GM18520 (cell line): ENCODE results near the gene TRAPPC12.
"Not testable (repeated sequence)": the region's sequence is repeated elsewhere in the genome, so short reads cannot be mapped to it uniquely, and the experiment has no call there.

Experiments
- ATAC-seq: cut with Tn5 transposase; IDR thresholded peaks from one replicate; pipeline ENCODE4 v1.9.1; 2021; ENCODE audit not compliant: unreplicated experiment

Gene TRAPPC12

DNA sequence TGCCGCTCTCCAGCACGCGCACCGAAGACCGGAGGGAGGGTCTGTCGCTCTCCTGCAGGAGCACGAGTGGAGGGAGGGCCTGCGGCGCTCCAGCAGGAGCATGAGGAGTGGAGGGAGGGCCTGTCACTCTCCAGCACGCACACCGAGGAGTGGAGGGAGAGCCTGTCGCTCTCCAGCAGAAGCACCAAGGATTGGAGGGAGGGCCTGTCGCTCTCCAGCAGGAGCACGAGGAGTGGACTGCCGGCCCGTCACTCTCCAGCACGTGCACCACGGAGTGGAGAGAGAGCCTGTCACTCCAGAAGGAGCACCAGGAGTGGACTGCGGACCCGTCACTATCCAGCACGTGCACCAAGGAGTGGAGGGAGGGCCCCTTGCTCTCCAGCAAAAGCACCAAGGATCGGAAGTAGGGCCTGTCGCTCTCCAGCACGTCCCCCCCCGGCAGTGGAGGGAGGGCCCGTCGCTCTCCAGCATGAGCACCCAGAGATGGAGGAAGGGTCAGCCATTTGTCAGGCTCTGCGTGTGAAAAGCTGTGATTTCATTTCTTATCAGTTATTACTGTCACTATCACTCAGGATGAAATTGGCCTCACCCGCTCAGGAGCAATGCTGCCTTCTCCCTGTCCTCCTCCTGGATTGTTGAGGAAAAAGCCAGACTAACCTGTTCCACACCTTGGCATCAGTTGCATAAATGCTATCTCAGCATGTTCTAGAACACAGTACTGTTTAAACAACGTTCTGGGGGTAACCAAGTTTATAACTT, 103.9 kb downstream of the TRAPPC12 start:
- ATAC-seq = no peak

DNA sequence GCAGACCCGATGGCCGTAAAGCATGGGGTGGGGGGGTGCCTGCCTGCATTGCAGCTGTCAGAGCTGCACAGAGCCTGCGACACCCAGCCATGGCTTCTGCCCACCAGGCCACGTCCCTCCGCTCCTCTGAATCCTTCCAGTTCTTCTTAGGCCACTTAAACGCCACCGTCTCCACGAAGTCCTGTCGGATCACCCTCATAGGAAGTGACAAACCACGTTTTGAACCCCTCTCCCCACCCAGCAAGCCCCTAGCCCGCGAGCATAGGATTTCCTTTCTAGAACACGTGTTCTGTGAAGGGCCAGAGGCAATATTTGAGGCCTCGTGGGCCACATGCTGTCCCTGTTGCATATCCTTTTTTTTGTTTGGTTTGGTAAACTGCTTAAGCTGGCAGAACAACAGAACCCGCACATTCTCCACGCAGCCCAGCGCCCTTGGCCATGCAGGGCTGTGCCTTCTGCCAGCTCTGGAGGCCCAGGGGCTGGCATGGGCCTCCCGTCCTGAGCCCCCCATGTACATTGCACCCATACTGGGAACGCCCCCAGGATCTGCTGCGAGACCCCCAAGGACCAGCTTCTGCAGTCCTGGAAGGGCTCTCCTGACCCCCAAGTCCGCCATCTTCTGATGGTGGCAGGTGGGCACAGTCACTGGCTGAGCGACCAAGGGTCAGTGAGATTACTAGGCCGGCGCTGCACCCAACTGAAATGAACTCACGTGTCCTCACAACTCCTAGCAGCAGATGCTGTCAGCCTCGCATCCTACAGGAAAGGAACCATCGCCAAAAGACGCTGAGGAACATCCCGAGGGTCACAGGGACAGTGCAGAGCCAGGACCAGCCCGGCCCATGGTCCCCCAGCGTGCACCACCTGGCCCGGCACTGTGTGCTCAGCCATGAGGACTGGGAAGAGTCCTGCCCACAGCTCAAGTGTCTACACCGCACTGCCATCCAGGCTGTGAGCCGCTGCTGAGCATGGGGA, 104.8 kb downstream of the TRAPPC12 start:
- no peak for ATAC-seq

DNA sequence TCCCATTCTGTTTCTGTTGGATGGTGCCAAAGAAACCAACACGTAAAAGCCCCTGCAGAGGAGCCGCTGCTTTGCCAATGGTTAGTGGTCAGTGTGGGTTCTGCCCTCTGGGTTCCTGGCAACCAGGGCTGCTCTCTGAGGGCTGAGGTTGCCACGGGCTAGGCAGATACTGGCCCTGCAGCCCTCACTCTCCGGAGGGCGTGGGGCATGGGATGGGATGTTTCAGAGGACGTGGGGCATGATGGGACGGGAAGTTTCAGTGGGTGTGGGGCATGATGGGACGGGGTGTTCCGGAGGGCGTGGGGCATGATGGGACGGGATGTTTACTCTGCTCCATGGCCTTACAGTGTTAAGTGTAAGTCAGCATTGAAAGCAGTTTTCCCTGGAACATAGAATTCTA, 105.7 kb downstream of the TRAPPC12 start:
- ATAC-seq = no peak

DNA sequence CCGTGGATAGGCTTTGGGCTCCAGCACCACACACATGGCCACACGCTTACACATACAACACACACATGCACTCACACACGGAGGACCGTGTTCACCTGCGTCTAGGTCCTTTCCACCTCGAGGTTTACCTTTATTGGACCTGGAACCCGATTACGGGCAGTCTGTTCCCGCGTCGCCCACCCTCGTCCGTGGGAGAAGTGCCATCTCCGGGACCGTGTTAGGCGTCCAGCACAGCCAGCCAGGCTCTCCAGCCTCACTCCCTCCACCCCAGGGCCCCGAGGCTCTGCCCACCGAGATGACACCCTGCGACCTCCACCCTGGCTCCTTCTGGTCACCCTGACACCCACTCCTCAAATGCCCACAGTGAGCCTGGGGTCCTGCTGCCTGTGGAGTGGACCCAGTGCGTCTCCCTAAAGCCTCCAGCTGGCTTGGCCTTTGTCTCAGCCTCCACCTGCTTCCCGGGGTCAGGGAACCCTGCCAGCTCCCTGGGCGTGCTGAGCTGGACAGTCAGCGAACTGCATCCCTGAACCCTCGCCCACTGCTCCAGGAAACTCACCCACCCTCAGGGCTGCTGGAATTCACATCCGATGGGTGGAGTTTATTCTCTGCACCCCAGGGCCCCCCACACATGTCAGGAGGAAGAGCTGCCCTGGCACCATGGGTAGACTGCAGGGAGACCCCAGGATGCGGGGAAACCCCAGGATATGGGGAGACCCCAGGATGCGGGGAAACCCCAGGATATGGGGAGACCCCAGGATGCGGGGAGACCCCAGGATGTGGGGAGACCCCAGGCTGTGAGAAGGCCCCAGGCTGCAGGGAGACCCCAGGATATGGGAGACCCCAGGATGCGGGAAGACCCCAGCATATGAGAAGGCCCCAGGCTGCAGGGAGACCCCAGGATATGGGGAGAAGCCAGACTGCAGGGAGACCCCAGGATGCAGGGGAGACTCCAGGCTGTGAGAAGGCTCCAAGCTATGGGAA, 106.8 kb downstream of the TRAPPC12 start:
- ATAC-seq = no peak

DNA sequence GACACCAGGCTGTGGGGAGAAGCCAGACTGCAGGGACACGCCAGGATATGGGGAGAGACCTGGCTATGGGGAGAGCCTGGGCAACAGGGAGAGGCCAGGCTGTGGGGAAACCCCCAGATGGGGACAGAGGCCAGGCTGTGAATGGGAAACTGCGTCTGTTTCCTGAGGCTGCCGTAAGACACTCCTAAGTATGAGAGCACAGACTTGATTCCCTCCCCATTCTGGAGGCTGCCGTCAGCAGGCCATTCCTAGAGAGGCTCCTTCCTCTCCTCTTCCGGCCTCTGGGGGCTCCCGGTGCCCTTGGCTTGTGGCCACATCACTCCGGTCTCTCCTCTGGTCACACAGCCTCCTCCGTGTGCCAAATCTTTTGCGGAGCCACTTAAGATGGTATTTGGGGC, 107.5 kb downstream of the TRAPPC12 start:
- ATAC-seq = no peak

DNA sequence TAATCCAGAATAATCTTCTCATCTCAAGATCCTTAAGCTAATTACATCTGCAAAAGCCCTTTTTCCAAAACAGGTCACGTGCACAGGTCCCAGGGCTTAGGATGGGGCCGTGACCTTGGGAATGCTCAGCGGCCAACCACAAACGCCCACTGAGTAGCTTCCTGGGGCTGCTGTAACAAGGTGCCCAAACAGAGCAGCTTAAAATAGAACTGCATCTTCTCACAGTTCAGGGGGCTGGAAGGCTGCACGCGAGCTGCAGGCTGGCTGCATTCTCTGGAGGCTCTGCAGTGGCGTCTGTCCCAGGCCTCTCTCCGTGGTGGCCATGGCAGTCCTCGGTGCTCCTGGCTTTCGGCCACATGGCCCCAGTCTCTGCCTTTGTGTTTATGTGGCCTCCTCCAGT, 107.9 kb downstream of the TRAPPC12 start:
- ATAC-seq = no peak

DNA sequence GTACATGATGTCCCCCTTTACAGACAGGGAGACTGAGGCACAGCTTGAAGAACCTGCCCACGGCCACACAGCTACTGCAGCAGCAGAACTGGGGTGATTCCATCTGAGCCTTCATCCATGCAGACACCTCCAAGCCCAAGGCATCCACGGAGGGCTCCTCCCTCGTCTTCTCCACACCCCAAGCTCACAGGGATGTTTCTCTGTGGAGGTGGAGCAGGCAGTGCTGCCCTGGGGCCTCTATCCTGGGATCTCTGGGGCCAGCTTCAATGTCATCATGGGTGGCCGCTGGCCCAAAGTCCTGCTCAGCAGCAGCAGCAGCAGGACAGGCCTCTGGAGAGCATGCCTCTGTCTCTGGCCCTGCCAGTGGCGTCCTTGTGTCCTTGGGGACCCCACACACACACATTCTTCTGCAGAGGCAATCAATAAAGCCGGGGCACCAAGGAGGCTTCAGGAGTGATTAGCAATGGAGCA, 108.6 kb downstream of the TRAPPC12 start:
- no peak for ATAC-seq

DNA sequence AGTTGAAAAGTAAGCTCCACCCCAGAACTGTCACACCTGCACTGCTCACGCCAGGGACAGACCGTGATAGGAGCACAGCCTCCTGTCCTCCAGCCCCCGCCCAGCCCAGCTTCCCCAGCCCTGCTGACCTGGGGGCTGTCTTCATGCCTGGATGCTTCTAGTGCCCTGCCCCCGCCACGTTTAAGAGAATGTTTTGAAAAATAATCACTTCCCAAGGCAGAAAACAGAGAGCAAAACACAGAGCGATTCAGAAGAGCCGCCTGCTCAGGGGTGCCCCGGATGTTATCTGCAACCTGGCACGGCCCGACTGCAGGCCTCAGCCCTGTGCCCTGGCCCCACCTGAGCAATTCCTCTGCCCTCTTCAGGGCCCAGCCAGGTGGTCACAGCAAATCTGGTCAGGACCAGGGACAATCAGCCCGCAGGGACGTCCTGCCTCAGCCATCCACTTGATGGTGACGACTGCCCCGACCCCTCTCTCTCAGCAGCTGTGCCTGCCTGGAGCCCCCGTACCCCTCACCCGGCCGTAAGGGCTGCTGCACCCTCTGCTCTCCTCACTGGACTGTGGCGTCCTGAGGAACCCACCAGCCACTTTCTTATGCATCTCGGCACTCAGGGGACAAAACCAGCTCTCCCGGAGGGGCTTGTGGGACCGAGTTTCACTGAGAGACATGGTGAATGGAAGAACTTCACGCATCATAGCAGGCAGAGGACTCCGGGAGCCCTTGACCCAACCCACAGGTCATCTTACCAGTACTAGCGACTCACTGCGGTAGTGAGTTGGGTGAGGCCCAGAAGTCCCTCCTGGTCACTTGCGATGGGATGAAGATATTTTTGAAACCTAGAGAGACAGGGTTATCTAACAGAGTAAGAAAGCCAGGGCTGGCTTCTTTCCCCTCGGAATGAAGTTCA, 109.6 kb downstream of the TRAPPC12 start:
- no peak for ATAC-seq

DNA sequence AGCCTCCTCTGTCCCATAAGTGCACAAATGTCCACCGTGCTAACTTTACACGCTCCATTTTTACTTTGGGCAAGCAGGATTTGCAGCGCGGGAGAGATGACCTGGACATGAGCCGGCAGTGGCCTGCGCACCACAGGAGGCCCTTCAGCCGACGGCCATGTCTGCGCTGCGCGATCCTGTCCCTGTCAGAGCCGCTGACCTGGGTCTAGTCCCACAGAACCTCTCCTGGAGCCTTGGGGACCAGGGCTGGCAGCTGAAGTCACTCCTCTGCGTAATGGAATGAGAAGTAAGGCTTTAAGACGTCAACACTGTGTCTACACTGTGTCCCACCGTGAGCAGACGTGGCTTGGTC, 110.2 kb downstream of the TRAPPC12 start:
- no peak for ATAC-seq

DNA sequence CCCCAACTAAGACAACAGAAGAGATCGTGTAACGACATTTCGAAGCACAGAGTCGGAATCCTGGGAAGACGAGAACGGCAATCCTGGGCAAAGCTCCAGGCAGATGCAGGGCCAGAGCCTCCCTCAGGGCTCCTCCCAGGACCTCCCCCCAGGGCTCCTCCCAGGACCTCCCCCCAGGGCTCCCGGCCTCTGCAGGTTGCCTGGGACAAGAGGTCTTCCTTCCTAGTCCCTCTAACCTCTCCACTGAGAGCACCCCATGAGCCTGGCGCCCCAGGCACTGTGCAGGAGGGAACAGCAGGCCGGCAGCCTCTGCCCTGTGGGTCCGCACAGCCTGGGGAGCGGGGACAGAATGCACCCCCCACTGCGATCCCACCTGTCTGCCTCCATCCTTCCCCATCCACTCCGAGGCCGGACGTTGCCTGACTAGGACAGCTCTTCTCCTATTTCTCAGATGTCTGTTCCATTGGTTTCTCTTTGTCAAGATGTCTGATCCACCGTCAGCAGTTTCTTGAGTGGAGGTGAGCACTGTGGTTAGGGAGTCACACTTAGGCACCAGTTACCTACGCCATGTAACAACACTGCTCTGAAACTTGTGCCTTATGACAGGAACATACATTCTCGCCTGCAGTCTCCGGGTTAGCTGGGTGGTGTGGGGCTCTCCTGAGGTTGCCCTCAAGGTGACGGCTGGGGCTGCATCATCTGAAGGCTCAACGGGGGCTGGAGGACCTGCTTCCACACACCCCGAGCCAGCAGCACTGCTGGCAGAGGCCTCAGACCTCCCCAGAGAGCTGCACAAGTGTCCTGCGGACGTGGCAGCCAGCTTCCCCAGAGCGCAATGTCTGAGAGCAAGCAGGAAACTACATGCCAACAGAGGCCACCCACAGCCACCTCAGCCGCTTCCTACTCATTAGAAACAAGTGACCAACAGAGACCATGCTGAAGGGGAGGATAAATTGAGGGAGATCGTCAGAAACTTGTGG, 111.0 kb downstream of the TRAPPC12 start:
- ATAC-seq = no peak

DNA sequence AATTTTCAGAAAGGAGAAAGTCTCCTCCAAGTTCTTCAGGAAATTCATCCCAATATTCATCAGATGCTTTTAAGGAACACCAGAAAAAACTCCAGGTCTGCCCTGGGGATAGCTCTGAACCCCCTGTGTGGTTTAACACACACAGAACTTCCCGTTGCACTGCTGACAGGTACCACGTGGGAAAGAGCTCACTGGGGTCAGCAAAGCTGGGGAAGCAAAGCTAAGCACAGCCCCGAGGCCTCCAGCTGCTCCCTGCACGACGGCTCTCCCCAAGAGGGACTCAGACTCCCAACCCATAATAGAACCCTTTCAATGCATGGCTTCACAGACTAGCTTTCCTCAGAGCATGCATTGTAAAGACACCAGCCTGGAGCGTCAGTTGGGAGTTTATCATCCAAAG, 111.8 kb downstream of the TRAPPC12 start:
- no peak for ATAC-seq

DNA sequence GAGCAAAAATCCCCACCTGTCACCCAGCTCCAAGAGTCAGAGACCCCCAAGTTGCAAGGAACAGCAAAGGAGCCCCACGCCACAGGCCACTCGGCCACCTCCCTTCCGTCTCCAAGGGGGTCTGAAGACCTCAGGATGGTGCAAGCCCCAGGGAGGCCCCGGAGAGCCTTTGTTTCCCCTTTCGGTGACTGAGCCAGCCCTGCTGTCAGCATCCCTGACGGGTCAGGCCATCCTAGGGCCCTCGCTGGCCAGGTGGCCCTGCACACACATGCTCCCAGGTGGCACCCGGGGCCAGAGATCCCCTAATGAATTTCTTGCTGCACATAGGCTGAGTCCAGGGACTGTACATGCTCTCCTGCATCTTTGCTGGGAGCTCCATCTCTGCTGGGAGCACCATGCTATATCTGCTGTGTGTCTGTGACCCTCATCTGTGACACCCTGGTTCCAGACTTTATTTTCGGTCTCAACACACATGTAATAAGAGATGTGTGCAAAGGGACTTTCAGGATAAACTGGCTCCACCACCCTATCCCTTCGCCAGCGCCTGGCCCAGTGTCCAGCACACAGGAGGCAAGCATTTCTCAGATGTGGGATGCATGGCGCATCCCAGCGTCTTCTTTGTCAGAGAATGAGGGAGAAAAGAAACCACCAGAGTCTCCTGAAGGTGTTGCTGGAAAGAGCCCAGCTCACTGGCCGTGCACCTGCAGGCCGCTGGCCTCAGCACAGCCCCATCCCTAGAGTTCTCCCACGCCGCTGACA, 112.4 kb downstream of the TRAPPC12 start:
- no peak for ATAC-seq

DNA sequence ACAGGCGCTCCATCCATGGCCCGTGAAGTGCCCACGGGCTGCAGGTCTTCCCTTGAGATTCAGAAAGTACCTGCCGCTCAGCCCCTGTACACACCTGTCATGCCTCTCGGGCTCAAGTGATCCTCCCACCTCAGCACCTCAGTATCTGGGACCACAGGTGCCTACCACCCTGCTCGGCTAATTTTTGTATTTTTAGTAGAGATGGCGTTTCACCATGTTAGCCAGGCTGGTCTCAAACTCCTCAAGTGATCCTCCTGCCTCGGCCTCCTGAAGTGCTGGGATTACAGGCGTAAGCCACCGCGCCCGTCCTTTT, 112.9 kb downstream of the TRAPPC12 start:
- not testable (repeated sequence) for ATAC-seq

DNA sequence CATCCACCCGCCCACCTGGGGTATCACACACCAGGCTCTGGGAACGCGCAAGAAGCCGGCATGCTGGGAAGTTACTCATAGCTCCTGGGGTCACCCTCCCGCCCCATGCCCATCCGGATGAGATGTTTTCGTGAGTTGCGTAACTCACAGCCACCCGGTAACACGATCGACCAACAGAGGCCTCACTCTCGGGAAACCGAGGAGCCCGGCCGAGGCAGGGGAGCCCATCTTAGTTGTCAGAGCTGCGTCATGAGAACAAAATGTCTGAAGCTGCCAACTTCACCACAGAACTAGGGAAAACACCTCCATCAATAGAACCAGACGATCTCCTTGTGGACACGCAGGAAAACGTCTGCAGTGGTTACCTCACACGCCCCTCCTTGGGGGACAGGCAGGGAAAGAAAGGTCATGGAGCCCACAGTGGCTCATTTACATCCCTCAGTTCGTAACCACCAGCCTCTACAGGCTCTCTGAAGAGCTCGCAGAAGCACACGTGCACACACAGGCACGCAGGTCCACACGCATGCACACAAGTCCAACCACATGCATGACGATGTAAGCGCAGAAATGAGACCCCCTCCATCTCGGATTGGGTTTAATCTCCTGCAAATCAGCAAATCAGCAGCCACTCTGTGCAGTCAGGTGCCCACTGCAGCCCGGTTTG, 113.6 kb downstream of the TRAPPC12 start:
- no peak for ATAC-seq

DNA sequence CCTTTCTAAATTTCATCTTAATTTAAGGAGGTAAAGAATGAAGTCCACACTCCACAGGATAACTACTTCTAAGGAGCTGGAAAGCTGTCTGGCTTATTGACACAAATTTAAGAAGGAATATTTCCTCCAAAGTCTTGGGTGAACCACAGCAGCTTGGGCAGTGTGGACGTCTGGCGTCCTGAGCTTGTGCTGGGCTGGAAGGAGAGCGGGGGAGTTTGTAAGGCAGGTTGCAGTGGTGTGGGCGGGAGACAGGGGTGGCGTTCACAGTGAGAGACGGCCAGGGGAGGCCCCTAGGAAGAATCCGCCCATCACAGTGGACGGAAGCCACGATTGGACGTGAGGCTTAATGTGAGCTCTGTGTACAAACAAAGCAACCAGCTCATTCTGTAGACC, 114.1 kb downstream of the TRAPPC12 start:
- no peak for ATAC-seq

DNA sequence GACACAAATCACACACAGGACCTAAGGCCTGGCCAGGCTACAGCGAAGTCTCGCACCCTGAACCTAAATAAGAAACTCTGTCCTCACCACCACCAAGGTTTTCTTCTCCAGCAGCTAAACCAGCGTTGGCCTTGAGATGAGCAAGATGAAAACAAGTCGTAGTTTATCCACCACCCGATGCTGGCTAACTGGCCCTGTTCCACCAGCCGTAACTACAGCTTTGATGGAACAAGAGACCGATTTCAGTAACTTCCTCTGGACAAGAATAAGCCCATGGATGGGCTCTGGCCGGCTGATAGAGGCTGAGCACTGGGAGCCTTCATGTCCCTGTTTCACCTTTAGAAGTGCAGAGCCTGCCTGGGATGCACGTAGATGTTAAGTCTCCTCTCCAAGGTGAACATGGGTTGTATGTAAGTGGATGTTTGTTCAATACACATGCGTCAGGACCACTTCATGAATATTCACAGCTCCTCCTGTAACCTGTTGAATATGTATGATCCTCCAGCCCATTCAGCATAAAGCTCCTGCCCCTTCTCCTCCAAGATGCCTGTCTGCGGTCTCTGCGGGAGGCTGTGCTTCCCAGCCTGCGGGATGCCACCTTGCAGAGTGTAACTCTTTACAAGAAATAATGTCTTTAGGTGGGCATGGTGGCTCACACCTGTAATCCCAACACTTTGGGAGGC, 115.6 kb downstream of the TRAPPC12 start:
- ATAC-seq = no peak

DNA sequence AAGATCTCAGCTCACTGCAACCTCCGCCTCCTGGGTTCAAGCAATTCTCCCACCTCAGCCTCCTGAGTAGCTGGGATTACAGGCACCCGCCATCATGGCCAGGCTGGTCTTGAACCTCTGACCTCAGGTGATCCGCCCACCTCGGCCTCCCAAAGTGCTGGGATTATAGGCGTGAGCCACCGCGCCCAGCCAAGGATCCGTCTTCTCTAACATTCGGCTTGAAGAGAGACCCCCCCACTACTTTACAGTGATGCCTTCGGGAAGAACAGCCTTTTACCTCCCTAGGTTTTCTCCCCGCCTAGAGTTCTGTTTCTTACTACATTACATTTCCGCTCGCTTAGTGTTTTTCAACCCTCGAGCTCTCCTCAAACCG, 117.2 kb downstream of the TRAPPC12 start:
- ATAC-seq = not testable (repeated sequence)
